GM18505 (cell line): Measurements from ENCODE around the gene DHRS3.
"Not testable (repeated sequence)": the region's sequence is repeated elsewhere in the genome, so short reads cannot be mapped to it uniquely, and the experiment has no call there.

Experiments used
- ATAC-seq: cut with Tn5 transposase; IDR thresholded peaks from one replicate; pipeline ENCODE4 v1.9.1; 2021; ENCODE audit not compliant: unreplicated experiment
- POLR2A ChIP-seq: IDR thresholded peaks from 4 replicates; pipeline ENCODE4 v1.6.1; 2011; ENCODE audit warnings: borderline replicate concordance; ENCODE audit not compliant: insufficient read depth, insufficient read length; ENCODE audit errors: extremely low read depth

The DHRS3 gene

DNA sequence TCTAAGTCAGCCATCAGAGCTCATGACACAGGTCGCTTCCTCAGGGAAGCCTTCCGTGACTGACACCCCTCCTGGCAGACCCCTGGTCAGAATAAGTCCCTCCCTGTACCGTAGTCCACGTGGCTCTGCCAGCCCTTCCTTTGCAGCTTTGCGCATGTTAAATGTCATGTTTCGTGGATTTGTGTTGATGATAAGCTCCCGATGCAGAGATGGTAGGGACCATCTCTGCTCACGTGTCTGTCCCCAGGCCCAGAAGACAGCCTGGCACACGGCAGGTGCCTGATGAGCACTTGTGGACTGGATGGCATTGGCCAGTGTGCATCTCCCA, 75.9 kb downstream of the DHRS3 start:
- no peak for ATAC-seq
- no peak for TF ChIP-seq POLR2A

GRCh38 chr1:12541274-12542137, 76.5 kb downstream of the DHRS3 start:
- TF ChIP-seq POLR2A: no peak
- no peak for ATAC-seq

DNA sequence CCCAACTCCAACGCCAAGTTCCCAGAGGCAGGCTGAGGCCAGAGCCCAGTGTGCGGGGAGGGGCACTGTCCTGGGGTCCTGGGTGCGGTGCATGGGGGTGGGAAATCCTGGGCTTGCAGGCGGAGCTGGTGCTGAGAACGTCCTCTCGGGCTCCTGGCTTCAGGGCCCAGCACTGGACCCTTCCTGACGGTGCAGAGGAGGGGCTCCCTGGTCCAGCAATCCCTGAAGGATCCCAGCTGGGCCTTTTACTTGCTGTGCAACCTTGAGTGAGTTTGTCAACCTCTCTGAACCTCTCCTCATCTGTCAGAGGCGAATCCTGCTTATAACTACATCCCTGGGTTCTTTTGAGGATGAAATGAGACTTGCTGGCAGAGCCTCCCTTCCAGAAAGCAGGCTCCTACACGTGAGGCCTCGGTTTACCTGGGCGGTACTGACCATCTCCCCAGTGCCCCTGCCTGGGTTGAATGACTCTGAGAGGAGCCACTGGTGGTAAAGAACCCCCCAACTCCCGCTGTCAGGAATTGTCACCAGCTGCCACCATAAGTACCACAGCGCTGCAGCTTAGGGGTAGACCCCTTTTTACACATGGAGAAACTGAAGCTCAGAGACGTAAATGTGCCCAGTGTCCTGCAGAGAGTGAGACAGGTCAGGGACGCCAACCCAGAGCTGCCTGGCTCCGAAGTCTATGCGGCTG, 77.3 kb downstream of the DHRS3 start:
- no peak for ATAC-seq
- TF ChIP-seq POLR2A: no peak

DNA sequence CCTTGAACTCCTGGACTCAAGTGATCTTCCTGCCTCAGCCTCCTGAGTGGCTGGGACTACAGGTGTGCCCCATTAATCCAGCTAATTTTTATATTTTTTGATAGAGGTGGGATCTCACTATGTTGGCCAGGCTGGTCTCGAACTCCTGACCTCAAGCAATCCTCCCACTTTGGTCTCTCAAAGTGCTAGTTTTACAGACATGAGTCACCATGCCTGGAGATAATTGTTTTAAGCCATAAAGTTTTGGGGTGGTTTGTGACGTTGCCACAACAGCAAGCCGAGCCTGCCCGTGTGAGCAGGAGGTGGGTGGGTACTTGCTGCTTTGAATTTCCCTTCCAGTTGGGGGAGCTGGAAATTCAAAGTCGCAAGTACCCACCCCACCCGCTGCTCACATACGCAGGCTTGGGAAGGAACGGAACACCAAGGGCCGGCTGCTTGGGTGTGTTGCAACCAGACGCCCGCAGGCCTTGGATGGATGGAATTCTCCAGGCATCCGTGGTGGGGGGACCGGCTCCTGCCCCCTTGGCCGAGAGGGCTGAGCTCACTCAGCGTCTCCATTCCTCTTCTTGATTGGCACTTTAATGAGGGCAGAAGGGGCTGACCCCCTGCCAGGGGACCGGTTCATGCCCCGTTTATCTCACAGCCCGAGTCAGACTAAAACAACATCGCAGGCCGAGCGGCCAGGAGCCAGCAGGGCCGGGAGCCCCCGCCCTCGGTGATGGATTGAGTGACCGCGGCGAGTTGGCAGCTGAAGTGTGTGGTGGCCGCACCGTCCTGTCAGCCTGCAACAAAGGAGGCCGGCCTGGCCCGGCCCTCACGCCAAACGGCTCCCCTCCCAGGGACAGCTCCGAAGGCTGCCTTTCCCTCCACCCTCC, 78.1 kb downstream of the DHRS3 start:
- ATAC-seq: no peak
- no peak for TF ChIP-seq POLR2A

- TF ChIP-seq POLR2A: no peak
- ATAC-seq: no peak
Measured at GRCh38 chr1:12539320-12539704, 78.7 kb downstream of the DHRS3 start.

GRCh38 chr1:12538536-12538935, 79.5 kb downstream of the DHRS3 start:
- ATAC-seq: not testable (repeated sequence)

DNA sequence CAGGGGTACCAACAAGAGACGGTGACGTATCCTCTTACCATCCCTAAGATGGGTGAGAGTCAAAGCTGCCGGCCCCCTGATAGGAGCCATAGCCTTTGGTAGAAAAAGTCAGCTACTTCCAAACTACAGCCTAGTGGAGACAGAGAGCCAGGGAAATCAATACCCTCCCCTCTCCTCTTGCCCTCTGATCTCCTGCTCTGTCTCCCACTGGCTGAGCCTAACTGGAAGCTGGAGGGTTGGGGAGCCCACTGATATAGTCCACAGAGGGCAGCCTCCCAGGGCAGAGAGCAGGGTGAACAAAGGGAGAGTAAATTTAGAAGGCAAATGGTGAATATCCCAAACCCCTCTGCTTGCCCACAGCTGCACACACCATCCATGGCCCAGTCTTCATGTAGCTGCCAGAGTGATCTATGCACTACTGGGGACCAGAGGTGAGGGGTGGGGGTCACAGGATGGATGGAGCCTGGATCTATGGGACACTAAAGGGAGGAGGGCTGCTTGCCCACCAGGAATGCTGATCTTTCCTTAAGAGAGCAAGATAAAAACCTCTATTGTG, 80.0 kb downstream of the DHRS3 start:
- no peak for ATAC-seq
- no peak for TF ChIP-seq POLR2A

DNA sequence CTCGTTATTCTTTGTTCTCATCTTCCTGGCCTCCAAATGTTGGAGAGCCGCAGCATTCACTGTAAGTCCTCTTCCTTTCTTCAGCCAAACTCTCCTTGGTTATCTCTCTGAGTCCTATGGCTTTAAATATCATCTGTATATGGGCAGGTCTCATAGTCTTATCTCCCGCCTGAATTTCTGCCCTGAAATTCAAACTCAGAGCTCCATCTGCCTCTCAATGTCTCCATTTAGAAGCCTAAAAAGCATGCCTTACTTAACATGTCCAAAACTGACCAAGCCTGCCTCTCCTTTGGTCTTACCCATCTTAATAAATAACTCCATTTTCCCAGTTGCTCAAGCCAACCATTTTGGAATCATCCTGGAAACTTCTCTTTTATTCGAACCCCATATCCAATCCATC, 80.7 kb downstream of the DHRS3 start:
- ATAC-seq: no peak
- TF ChIP-seq POLR2A: no peak

- TF ChIP-seq POLR2A: no peak
- ATAC-seq: no peak
Measured at GRCh38 chr1:12536023-12536639, 81.9 kb downstream of the DHRS3 start.

- no peak for TF ChIP-seq POLR2A
Measured at GRCh38 chr1:12532405-12533315, 85.3 kb downstream of the DHRS3 start.

GRCh38 chr1:12531179-12531499, 86.9 kb downstream of the DHRS3 start:
- TF ChIP-seq POLR2A: no peak
- no peak for ATAC-seq

More at GRCh38 chr1:12532405-12533315, 85.3 kb downstream of the DHRS3 start:
- ATAC-seq: no peak
